Nucleus accumbens (tissue), 56 donors: ENCODE data around the gene METTL16.
A peak's percentile ranks its signal among the peaks of the same experiment; 100 is the strongest.
"Not testable (repeated sequence)": the region's sequence is repeated elsewhere in the genome, so short reads cannot be mapped to it uniquely, and the experiment has no call there.

Source experiments
- DNase-seq, 56 donors: peaks; one replicate each; lab custom pipeline; 2025; lab: John Stamatoyannopoulos, UW

The METTL16 gene, protein sequence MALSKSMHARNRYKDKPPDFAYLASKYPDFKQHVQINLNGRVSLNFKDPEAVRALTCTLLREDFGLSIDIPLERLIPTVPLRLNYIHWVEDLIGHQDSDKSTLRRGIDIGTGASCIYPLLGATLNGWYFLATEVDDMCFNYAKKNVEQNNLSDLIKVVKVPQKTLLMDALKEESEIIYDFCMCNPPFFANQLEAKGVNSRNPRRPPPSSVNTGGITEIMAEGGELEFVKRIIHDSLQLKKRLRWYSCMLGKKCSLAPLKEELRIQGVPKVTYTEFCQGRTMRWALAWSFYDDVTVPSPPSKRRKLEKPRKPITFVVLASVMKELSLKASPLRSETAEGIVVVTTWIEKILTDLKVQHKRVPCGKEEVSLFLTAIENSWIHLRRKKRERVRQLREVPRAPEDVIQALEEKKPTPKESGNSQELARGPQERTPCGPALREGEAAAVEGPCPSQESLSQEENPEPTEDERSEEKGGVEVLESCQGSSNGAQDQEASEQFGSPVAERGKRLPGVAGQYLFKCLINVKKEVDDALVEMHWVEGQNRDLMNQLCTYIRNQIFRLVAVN

DNA sequence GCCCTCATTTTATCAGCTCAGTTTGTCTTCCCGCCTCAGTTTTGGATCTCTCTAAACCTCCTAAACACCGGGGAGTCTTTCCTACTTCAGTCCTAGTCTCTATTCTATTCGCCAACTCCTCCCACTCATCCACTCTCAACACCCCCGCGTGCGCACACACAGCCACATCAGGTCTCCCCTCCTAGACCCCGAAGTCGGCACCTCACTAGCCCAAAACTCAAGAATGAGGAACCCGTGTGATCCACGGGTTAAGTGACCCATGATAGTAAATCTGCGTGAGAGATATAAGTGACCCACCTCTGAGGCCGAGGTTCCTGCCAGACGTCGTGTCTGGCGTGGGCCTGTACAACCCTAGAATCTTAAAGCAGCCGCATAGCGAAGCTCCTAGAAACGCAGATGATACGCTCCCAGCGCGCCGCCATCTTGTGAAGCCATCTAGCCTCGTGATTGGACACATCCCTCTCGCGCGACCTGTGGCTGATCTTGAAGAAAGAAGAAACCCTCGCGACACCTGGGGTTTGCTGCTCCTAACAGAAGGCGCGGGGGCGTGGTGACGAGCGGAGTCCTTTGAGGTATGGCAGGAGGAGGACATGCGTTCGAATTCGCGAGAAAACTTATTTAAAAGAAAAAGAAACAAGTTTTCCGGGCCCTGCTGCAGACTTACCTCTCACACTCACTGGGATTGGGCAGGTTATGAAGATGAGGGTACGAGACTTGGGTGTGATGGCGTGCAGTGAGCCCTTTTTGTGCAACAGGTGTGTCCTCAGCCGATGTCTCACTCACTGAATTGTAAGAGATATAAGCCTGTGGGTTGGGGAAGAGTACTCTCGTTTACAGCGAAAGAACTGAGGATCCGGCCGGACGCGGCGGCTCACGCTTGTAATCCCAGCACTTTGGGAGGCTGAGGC lies at the start of gene METTL16:
Gene METTL16 (minus strand): TSS at position 427 of the 908 bp plus-strand sequence. CDS start 9,557 bp downstream, outside the sequence.
- DNase-seq = peak; percentile 10 to 98 (median 90)

DNA sequence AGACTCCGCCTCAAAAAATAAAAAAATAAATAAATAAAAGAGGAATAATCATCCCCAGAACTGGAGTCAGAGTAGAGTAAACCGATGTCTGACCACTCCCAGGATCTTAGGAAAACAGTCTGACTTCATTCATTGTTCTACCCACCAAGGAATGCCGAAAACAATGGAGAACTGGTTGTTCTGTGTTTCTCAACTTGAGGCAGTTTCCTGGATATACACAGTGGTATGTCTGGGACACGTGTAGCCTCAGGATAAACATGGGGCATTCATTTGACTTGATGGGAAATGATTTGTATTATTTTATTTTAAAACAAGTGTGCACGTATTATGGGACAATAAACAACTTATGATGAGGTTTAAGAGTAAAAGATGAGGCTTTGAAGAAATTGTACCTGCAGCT lies 49.0 kb upstream of the METTL16 start:
- no peak for DNase-seq

DNA sequence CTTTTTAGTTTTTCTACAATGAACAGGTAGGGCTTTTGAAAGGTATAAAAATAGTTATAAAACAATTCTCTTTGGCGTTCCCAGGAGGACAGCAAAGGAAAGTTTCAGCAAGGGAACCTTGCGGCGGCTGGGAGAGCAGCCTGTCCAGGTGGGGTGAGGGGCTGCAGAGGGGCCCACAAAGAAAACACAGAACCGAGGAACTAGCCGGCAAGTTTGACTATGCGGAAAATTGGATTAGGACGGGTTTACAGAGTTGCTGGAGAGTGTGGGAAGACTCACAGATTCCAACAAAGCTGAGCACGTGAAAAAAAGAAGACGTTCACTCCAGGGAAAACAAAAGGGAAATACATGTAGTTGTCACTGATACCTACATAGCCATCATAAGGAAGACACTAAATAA lies 40.2 kb upstream of the METTL16 start:
- DNase-seq = no peak

DNA sequence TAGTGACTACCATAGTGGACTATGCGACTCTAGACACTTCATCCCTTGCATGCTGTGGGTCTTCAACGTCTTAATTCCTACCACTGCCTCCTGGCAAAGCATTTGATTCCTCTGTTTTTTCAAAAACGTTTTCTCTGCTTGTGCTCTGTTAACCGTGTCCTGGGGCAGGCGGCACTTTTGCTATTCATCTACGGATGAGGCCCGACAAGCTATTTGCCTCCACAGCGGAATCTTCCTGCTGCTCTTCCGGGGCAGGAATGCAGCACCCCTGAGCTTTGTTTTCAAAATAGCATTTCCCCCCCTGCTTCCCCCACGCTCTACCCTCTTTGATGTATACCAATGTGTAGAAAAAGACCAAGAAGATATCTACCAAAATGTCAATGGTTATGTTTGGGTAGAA lies 39.8 kb upstream of the METTL16 start:
- DNase-seq = no peak

DNA sequence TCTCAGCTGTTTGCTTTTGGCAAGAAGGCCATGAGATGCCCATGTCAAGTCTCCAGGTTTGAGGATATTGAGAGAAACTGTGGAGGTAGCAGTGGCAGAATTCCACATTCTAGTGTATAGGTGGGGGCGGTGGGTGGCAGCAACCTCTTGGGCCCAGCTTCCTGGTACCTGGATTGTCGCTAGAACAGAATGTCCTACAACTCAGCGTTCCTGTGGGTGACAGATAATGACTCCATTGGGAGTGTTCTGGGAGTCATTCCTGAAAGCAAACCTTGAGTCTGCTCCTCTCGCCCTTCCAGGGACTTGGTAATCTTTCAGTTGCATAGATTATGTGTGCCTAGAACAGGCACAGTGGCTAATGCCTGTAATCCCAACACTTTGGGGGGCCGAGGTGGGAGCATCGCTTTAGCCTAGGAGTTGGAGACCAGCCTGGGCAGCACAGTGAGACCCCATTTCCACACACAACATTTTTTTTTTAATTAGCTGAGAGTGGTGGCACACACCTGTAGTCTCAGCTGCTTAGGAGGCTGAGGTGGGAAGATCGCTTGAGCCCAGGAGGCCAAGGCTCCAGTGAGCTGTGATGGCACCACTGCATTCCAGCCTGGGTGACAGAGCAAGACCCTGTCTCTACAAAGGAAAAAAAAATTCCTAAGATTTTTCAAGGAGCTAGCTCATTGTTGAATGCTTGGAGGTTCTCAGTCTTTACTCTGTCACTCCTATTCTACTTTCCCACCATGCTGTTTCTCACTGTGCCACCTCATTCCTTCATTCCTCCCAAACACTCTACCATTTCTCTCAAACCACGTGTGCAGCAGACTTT lies 37.9 kb upstream of the METTL16 start:
- DNase-seq = no peak

DNA sequence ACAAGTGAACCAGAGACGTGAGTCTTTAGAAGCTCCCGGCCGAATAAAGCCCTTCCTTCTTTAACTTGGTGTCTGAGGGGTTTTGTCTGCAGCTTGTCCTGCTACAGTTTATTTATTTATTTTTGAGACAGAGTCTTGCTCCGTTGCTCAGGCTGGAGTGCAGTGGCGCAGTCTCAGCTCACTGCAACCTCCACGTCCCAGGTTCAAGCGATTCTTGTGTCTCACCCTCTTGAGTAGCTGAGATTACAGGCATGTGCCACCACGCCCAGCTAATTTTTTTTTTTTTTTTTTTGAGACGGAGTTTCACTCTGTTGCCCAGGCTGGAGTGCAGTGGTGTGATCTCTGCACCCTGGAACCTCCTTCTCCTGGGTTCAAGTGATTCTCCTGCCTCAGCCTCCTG lies 36.3 kb upstream of the METTL16 start:
- DNase-seq = not testable (repeated sequence)

DNA sequence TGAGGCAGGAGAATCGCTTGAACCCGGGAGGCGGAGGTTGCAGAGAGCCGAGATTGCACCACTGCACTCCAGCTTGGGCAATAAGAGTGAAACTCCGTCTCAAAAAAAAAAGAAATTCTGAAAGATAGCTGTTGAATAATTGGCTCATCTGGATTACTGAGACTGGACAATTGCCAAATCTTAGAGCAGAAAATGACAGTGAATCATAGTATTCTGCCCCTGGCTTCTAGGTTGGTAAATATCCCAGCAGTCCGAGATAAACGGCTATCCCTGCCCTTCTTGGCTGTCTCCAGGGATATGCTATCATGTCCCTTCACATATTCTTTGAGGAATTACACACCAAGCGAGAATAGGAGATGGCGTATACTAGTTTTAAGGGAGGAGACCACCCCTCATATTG lies 35.5 kb upstream of the METTL16 start:
- DNase-seq = no peak

DNA sequence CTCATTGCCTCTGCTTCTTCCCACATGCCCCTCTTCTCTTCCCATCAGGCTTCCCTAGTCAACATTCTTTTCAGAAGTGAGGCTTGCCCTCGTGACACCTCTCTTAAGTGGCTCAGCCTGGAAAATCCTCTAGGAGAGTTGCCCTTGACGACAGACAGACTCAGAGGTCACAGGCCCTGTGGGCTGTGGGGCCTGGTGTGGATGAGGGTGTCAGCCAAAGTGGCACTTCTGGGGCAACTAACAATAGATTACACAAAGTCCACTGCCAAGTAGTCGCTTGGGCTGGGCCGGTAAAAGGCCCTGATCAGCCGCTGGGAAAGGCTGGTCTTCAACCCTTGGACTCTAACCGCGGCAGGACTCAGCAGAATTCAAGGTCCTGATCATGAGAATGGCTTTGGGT lies 33.7 kb upstream of the METTL16 start:
- peak in 1 of 56 donors; percentile 9 for DNase-seq

DNA sequence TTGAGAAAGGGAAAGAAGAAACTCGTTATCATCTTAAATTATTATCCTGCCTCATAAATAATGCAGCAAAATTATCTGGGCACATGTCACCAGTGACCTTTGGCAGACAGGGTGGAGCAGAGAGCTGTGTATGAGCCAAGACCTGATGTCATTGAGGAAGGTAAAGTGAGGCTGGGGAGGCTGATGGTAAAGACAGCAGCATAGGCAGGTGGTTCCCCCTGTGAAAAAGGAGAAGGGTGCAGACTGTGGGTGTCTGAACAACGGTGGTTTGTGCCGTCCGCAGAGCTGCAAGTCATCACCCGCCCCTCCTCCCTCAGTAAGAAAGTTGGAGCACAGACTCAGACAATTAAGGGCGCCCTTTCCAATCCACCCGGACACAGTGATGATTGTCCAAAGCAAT lies 30.8 kb upstream of the METTL16 start:
- DNase-seq = peak in 19 of 56 donors; percentile 1 to 42 (median 13)

DNA sequence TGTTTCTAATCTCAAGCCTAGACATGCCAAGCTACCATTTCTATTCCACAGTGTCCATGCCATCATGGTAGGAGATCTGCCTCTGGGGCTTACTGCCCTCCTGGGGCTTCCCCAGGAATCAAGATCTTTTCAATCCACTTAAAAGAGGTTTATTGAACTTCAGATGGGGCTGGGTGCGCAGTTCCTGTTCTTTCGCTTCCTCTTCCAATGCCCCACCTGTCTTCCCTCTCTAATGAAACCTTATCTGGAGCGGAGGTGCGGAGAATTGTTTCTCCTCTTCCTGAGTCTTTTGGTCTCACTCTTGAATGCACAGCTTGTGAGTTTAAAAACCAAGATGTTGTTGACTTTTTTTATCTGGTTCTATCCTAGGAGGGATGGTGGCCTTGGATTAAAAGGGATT lies 30.4 kb upstream of the METTL16 start:
- DNase-seq = no peak

DNA sequence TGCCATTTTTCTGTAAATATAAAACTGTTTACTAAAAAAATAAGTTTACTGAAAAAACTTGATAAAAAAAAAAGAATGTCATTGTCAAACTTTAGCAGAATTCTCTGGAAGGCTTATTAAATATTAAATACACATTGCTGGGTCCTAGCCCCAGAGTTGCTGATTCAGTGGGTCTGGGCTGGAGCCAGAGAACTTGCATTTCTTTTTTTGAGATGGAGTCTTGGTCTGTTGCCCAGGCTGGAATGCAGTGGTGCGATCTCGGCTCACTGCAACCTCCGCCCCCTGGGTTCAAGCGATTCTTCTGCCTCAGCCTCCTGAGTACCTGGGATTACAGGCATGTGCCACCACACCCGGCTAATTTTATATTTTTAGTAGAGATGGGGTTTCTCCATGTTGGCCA lies 25.9 kb upstream of the METTL16 start:
- peak in 1 of 56 donors; percentile 39 for DNase-seq

DNA sequence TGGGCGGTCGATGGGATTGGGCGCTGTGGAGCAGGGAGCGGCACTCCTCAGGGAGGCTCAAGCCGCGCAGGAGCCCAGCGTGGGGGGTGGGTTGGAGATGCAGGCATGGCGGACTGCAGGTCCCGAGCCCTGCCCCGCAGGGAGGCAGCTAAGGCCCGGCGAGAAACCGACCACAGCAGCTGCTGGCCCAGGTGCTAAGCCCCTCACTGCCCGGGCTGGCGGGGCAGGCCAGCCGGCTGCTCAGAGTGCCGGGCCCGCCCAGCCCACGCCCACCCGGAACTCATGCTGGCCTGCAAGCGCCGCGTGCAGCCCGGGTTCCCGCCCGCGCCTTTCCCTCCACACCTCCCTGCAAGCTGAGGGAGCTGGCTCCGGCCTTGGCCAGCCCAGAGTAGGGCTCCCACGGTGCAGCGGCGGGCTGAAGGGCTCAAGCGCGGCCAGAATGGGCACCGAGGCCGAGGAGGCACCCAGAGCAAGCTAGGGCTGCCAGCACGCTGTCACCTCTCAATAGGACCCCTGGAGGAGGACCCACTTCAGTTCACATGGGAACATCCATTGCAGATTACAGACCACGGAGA lies 20.5 kb upstream of the METTL16 start:
- no peak for DNase-seq

DNA sequence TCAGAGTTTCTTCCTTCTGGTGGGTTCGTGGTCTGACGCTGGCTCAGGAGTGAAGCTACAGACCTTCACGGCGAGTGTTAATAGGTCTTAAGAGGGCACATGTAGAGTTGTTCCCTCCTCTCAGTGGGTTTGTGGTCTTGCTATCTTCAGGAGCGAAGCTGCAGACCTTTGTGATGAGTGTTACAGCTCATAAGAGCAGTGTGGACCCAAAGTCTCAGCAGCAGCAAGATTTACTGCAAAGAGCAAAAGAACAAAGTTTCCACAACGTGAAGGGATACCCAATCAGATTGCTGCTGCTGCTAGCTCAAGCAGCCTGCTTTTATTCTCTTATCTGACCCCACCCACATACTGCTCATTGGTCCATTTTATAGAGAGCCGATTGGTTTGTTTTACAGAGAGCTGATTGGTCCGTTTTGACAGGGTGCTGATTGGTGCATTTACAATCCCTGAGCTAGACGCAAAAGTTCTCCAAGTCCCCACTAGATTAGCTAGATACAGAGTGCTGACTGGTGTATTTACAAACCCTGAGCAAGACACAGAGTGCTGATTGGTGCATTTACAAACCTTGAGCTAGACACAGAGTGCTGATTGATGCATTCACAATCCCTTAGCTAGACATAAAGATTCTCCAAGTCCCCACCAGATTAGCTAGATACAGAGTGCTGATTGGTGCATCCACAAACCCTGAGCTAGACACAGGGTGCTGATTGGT lies 19.7 kb upstream of the METTL16 start:
- DNase-seq = not testable (repeated sequence)

DNA sequence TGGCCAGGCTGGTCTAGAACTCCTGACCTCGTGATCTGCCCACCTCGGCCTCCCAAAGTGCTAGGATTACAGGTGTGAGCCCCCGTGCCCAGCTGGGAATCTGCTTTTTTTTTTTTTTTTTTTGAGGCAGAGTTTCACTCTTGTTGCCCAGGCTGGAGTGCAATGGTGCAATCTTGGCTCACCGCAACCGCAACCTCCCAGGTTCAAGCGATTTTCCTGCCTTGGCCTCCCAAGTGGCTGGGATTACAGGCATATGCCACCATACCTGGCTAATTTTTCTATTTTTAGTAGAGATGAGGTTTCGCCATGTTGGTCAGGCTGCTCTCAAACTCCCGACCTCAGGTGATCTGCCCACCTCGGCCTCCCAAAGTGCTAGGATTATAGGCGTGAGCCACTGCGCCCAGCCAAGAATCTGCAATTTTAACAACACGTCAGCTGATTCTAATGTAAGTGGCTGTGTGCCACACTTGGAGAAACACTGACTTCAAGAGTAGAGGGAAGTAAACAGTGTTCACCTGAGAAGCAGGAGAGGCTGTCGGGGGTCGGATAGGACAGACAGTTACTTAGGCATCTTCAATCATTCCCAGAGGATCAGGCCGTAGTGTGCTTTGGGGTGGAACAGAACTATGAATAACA lies 10.2 kb upstream of the METTL16 start:
- DNase-seq = not testable (repeated sequence)

DNA sequence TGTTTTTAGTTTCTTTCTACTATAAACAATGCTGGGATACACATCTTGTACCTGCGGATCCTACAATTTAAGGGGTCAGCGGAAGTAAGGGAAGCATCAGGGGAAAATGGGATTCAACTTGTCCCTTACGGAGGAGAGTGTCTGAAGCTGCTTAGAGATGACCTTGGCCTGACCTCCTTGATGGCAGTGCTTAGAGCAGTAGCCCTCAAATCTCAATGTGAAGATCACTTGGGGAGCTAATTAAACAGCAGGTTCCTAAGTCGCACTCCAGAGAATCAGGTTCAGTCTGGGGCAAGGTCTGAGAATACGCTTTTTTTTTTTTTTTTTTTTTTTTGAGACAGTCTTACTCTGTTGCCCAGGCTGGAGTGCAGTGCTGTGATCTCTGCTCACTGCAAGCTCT lies 9.6 kb upstream of the METTL16 start:
- DNase-seq = no peak

DNA sequence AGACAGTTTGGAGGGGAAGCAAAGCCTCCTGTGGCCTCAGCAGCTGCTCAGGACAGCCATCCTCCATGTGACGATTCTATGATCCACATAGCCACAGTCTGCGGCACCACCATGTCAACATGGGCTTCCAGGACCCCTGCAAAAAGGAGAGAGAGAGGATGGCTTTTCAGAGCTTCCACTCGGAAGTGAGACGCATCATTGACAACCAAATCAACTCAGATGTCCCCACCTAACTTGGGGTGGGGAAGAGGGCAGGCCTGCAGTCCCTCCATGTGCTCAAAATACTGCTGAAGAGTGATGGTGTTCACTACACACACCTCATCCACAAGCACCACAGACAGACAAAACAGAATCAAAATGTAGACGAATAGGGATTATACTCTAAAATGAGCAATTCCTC lies 5.9 kb upstream of the METTL16 start:
- no peak for DNase-seq

DNA sequence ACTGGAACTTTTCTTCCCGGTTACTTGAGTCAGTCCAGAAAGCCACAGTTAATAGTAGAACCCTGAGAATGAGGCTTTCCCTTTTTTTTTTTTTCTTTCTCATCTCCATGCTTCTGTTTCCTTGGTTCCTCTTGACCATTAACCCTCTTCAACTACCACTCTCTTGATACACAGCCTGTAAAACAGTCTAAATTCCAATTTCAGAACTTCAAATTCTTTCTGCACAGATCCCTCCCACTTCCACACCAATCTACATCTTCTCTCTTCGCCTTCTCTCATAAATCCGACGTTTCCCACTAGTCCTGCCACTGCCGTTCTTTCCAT lies 588 bp downstream of the METTL16 start:
- DNase-seq = no peak

DNA sequence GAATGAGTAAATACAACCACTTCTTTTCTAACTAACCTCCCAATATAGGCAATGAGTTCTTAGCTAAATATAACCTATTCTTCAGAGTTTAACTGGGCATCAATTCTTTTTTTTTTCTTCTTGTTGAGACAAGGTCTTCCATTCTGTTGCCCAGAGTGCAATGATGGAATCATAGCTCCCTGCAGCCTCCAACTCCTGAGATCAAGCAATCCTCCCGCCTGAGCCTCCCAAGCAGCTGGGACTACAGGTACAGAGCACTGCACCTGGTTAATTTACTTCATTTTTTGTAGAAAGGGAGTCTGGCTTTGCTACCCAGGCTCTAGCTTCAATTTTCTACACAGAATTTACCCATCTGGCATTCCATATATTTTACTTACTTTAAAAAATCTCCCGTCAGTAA lies 1.1 kb downstream of the METTL16 start:
- DNase-seq = no peak

DNA sequence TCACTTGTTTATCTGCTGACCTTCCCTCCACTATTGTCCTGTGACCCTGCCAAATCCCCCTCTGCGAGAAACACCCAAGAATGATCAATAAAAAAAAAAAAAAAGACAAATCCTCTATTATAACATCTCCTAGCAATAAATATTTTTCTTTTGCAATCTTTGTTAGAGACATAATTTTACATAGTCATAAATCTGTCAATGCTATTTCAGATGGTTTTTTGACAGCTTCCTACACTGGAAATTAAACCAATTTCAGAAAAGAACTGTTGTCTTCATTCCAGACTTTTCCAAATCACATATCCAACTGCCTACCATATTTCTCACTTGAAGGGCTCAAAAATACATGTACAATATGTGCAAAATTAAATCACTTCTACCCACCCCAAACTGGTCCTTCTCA lies 3.7 kb downstream of the METTL16 start:
- DNase-seq = no peak
